ENCODE results near the gene ST8SIA4. TPM values are rescaled to one million over a fixed set of nuclear protein-coding genes. Genes with fewer than 3 reads are reported as not detected.

ST8SIA4 gene
- total RNA-seq, 6 donors from 2014 or later, result 4.6 to 28.1 (median 11.4) TPM

- TF ChIP-seq EP300 (IDR thresholded peaks at IDR 0.05) (no peak), CTCF (IDR thresholded peaks at IDR 0.05) (no peak), POLR2A (IDR thresholded peaks at IDR 0.05) (no peak), POLR2AphosphoS5 (IDR thresholded peaks at IDR 0.05) (no peak)
- Histone ChIP-seq H3K9me3 (no peaks in the 10 kb centered on the region), H3K27ac (no peak overlapping the region), H3K4me3 (no peak overlapping the region), H3K27me3 (no peaks in the 10 kb centered on the region), H3K36me3 (no peaks in the 10 kb centered on the region), H3K4me1 (no peaks in the 10 kb centered on the region)
- DNase-seq (no peak), ATAC-seq (ENCODE audit: low FRiP score in 2 of 2) (no peak)
- 87 to 91% methylated on average over 1 of the region's 1 CpG for WGBS, 2 donors
These were observed 142.4 kb downstream of the ST8SIA4 start for GRCh38 chr5:100760688-100761087.

GRCh38 chr5:100758780-100759179 is 144.3 kb downstream of the ST8SIA4 start:
- 64 to 75% methylated on average over 1 of the region's 1 CpG for WGBS, 2 donors
- H3K36me3 ChIP-seq, result no peaks in the 10 kb centered on the region
- H3K4me3 ChIP-seq, result no peak overlapping the region
- H3K27ac ChIP-seq, result no peak overlapping the region
- no peak for DNase-seq
- H3K9me3 ChIP-seq, result no peaks in the 10 kb centered on the region
- TF ChIP-seq EP300 (IDR thresholded peaks at IDR 0.05), result no peak
- TF ChIP-seq POLR2AphosphoS5 (IDR thresholded peaks at IDR 0.05), result no peak
- TF ChIP-seq CTCF (IDR thresholded peaks at IDR 0.05), result no peak
- TF ChIP-seq POLR2A (IDR thresholded peaks at IDR 0.05), result no peak
- ATAC-seq (ENCODE audit: low FRiP score in 2 of 2), result no peak
- no peaks in the 10 kb centered on the region for H3K27me3 ChIP-seq
- no peaks in the 10 kb centered on the region for H3K4me1 ChIP-seq

- 92 to 95% methylated on average over 5 of the region's 5 CpGs for WGBS, 2 donors
- no peak overlapping the region for H3K4me3 ChIP-seq
These were observed 144.8 kb downstream of the ST8SIA4 start for GRCh38 chr5:100758306-100758705.

GRCh38 chr5:100757618-100758017 is 145.5 kb downstream of the ST8SIA4 start:
- Histone ChIP-seq H3K4me3 (no peak overlapping the region), H3K27ac (no peak overlapping the region), H3K27me3 (no peaks in the 10 kb centered on the region), H3K4me1 (no peaks in the 10 kb centered on the region), H3K9me3 (no peaks in the 10 kb centered on the region), H3K36me3 (no peaks in the 10 kb centered on the region)
- TF ChIP-seq CTCF (IDR thresholded peaks at IDR 0.05), result no peak
- TF ChIP-seq POLR2AphosphoS5 (IDR thresholded peaks at IDR 0.05), result no peak
- no peak for TF ChIP-seq EP300 (IDR thresholded peaks at IDR 0.05)
- ATAC-seq (ENCODE audit: low FRiP score in 2 of 2) (no peak), DNase-seq (no peak)
- 62 to 71% methylated on average over 8 of the region's 8 CpGs for WGBS, 2 donors

More at GRCh38 chr5:100758306-100758705, 144.8 kb downstream of the ST8SIA4 start:
- TF ChIP-seq EP300 (IDR thresholded peaks at IDR 0.05) (no peak), POLR2AphosphoS5 (IDR thresholded peaks at IDR 0.05) (no peak), CTCF (IDR thresholded peaks at IDR 0.05) (no peak), POLR2A (IDR thresholded peaks at IDR 0.05) (no peak)
- Histone ChIP-seq H3K27ac (no peak overlapping the region), H3K27me3 (no peaks in the 10 kb centered on the region), H3K36me3 (no peaks in the 10 kb centered on the region), H3K4me1 (no peaks in the 10 kb centered on the region), H3K9me3 (no peaks in the 10 kb centered on the region)
- ATAC-seq (ENCODE audit: low FRiP score in 2 of 2), result no peak
- no peak for DNase-seq

Small RNA genes lying within 50 kb of the gene (small RNA-seq; reads per million reads assigned to genes)
- 0 reads per million in 4 donors for gene MIR548P

Data from upper lobe of left lung (tissue), 6 donors.